Subcutaneous adipose tissue (tissue), 4 donors: ENCODE results near the gene FMO1. TPM values are rescaled to one million over a fixed set of nuclear protein-coding genes. Genes with fewer than 3 reads are reported as not detected.

Experiments used
- CTCF ChIP-seq: fragments of 450-650 bp; IDR thresholded peaks from one replicate; pipeline ENCODE4 v1.5.1; 2016; ENCODE audit warnings: low read depth, mild to moderate bottlenecking, control low read depth, antibody characterized with exemption, moderate library complexity
- total RNA-seq, 4 donors: library from RNA; depleted of rRNA; stranded (reverse); fragments of >200 nt; gene quantifications; one replicate each; pipeline ENCODE4 v1.1.0, GENCODE V29; 2016

The FMO1 gene
- total RNA-seq, 4 donors from 2014 or later = 2.1 to 14.1 (median 3.6) TPM

- TF ChIP-seq CTCF = no peak
These were observed 8.8 kb downstream of the FMO1 start for GRCh38 chr1:171256940-171257606.

GRCh38 chr1:171257607-171258076, 9.3 kb downstream of the FMO1 start:
- TF ChIP-seq CTCF = no peak

- no peak for TF ChIP-seq CTCF
These were observed 10.1 kb downstream of the FMO1 start for GRCh38 chr1:171258429-171258828.

GRCh38 chr1:171258943-171259342, 10.6 kb downstream of the FMO1 start:
- no peak for TF ChIP-seq CTCF

- no peak for TF ChIP-seq CTCF
These were observed 13.0 kb downstream of the FMO1 start for GRCh38 chr1:171261336-171261735.

- TF ChIP-seq CTCF = no peak
These were observed 15.6 kb downstream of the FMO1 start for GRCh38 chr1:171263901-171264300.

- no peak for TF ChIP-seq CTCF
These were observed 17.4 kb downstream of the FMO1 start for GRCh38 chr1:171265686-171266085.
